GM18873 (cell line): ENCODE data around the gene ABTB2.
"Not testable (repeated sequence)": the region's sequence is repeated elsewhere in the genome, so short reads cannot be mapped to it uniquely, and the experiment has no call there.

Source experiments
- ATAC-seq: cut with Tn5 transposase; IDR thresholded peaks from one replicate; pipeline ENCODE4 v1.9.1; 2021; ENCODE audit warnings: mild to moderate bottlenecking, moderate library complexity, moderate number of reproducible peaks; ENCODE audit not compliant: unreplicated experiment, low FRiP score

The ABTB2 gene

GRCh38 chr11:34250211-34250610, 107.6 kb downstream of the ABTB2 start:
- no peak for ATAC-seq

GRCh38 chr11:34249439-34249838, 108.4 kb downstream of the ABTB2 start:
- ATAC-seq: no peak

GRCh38 chr11:34246511-34246910, 111.3 kb downstream of the ABTB2 start:
- not testable (repeated sequence) for ATAC-seq

GRCh38 chr11:34245041-34245440, 112.8 kb downstream of the ABTB2 start:
- ATAC-seq: no peak

- ATAC-seq: peak; percentile 77
These were observed 114.0 kb downstream of the ABTB2 start for GRCh38 chr11:34243600-34244464.

GRCh38 chr11:34242037-34242625, 115.7 kb downstream of the ABTB2 start:
- no peak for ATAC-seq

GRCh38 chr11:34240150-34240494, 117.7 kb downstream of the ABTB2 start:
- ATAC-seq: no peak

- ATAC-seq: no peak
These were observed 118.2 kb downstream of the ABTB2 start for GRCh38 chr11:34239465-34240149.

GRCh38 chr11:34238966-34239365, 118.8 kb downstream of the ABTB2 start:
- ATAC-seq: no peak

- ATAC-seq: no peak
These were observed 119.3 kb downstream of the ABTB2 start for GRCh38 chr11:34238533-34238932.

GRCh38 chr11:34236572-34236971, 121.2 kb downstream of the ABTB2 start:
- no peak for ATAC-seq

- no peak for ATAC-seq
These were observed 122.2 kb downstream of the ABTB2 start for GRCh38 chr11:34235591-34236071.

GRCh38 chr11:34235189-34235588, 122.6 kb downstream of the ABTB2 start:
- peak; percentile 50 for ATAC-seq

- ATAC-seq: peak; percentile 39
These were observed 123.6 kb downstream of the ABTB2 start for GRCh38 chr11:34234086-34234740.

- no peak for ATAC-seq
These were observed 124.6 kb downstream of the ABTB2 start for GRCh38 chr11:34233215-34233614.

- ATAC-seq: no peak
These were observed 125.0 kb downstream of the ABTB2 start for GRCh38 chr11:34232807-34233206.

GRCh38 chr11:34226210-34226609, 131.6 kb downstream of the ABTB2 start:
- ATAC-seq: no peak

- no peak for ATAC-seq
These were observed 132.7 kb downstream of the ABTB2 start for GRCh38 chr11:34225091-34225490.

GRCh38 chr11:34224434-34224966, 133.3 kb downstream of the ABTB2 start:
- ATAC-seq: no peak

- ATAC-seq: no peak
These were observed 133.9 kb downstream of the ABTB2 start for GRCh38 chr11:34223907-34224306.
